Measurements from ENCODE around the gene FBXO34.

Gene FBXO34

GRCh38 chr14:55248411-55248810 lies 22.8 kb upstream of the FBXO34 start:
- no peaks in the 10 kb centered on the region for H3K4me1 ChIP-seq (ENCODE audit: control insufficient read depth, insufficient read depth, low read length)

DNA sequence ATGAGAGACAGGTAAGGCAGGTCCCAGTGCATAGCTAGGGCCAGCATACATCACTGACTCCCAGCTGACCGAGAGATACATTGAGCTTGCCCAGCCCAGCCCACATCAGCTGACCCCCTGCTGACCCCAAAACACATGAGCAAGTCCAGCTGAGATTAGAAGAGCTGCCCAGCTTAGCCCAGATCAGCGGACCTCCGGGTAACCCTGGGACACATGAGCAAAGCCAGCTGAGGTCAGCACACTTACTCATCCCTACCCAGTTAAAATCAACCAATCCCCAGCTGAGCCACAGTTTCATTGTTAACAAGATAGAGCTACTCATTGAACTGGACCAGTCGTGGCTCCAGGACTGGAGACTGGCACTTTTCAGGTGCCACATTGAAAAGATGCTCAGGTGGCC lies 21.8 kb upstream of the FBXO34 start:
- Histone ChIP-seq H3K4me3 (ENCODE audit: low read length) (no peak overlapping the region), H3K27me3 (ENCODE audit: control insufficient read depth, insufficient read depth, low read length) (no peaks in the 10 kb centered on the region), H3K36me3 (ENCODE audit: control insufficient read depth, insufficient read depth, low read length) (no peaks in the 10 kb centered on the region), H3K4me1 (ENCODE audit: control insufficient read depth, insufficient read depth, low read length) (no peaks in the 10 kb centered on the region), H3K27ac (ENCODE audit: low read depth, low read length) (no peak overlapping the region), H3K9ac (ENCODE audit: low read length) (no peak overlapping the region)

More at GRCh38 chr14:55248411-55248810, 22.8 kb upstream of the FBXO34 start:
- Histone ChIP-seq H3K27ac (ENCODE audit: low read depth, low read length) (no peak overlapping the region), H3K9ac (ENCODE audit: low read length) (no peak overlapping the region), H3K36me3 (ENCODE audit: control insufficient read depth, insufficient read depth, low read length) (no peaks in the 10 kb centered on the region), H3K4me3 (ENCODE audit: low read length) (no peak overlapping the region), H3K27me3 (ENCODE audit: control insufficient read depth, insufficient read depth, low read length) (no peaks in the 10 kb centered on the region)

- Histone ChIP-seq H3K9ac (ENCODE audit: low read length) (no peak overlapping the region), H3K4me1 (ENCODE audit: control insufficient read depth, insufficient read depth, low read length) (no peaks in the 10 kb centered on the region), H3K27ac (ENCODE audit: low read depth, low read length) (no peak overlapping the region), H3K27me3 (ENCODE audit: control insufficient read depth, insufficient read depth, low read length) (no peaks in the 10 kb centered on the region), H3K4me3 (ENCODE audit: low read length) (no peak overlapping the region), H3K36me3 (ENCODE audit: control insufficient read depth, insufficient read depth, low read length) (no peaks in the 10 kb centered on the region)
Observed at GRCh38 chr14:55253276-55253675, 17.9 kb upstream of the FBXO34 start.

DNA sequence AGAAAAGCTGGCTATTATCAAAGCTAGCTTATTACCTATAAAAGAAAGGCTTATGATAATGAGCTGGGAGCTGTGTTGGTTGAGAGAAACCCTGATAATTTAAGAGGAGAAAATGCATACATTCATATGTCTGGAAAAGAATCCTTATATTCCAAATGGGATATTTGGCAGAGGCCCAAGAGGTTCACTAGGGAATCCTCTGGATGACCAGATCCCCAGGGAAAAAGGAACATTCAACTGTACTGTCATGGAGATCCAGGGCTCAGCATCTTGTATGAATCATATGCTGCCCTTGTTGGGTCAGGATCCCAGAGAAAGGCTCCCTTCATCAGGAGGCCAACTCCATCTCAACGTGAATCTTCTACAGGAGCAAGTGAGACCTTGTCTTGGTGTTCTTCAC lies 16.6 kb upstream of the FBXO34 start:
- no peaks in the 10 kb centered on the region for H3K27me3 ChIP-seq (ENCODE audit: control insufficient read depth, insufficient read depth, low read length)
- H3K4me3 ChIP-seq (ENCODE audit: low read length), result no peak overlapping the region
- H3K9ac ChIP-seq (ENCODE audit: low read length), result no peak overlapping the region
- no peak overlapping the region for H3K27ac ChIP-seq (ENCODE audit: low read depth, low read length)
- no peaks in the 10 kb centered on the region for H3K36me3 ChIP-seq (ENCODE audit: control insufficient read depth, insufficient read depth, low read length)
- no peaks in the 10 kb centered on the region for H3K4me1 ChIP-seq (ENCODE audit: control insufficient read depth, insufficient read depth, low read length)

DNA sequence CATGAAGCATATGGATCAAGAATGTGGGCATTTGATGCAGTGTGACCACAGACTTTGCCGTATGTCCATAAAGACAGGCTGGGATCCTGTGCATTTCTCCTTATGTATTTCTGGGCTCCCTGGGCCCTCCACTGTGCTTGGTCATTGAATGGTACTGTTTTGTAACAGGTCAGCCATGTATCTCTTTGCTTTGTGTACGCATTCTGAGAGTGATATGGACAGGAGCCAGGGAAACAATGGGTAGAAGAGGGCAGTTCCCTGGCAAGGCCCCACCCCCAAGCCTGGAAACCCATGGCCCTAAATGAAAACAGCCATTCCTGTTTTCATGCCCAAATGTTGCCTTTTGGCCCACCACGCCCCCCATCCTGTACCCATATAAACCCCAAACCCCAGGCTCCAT lies 15.2 kb upstream of the FBXO34 start:
- Histone ChIP-seq H3K27me3 (ENCODE audit: control insufficient read depth, insufficient read depth, low read length) (no peaks in the 10 kb centered on the region), H3K4me1 (ENCODE audit: control insufficient read depth, insufficient read depth, low read length) (no peaks in the 10 kb centered on the region), H3K9ac (ENCODE audit: low read length) (no peak overlapping the region), H3K27ac (ENCODE audit: low read depth, low read length) (no peak overlapping the region), H3K4me3 (ENCODE audit: low read length) (no peak overlapping the region), H3K36me3 (ENCODE audit: control insufficient read depth, insufficient read depth, low read length) (no peaks in the 10 kb centered on the region)

- no peak overlapping the region for H3K9ac ChIP-seq (ENCODE audit: low read length)
- H3K4me3 ChIP-seq (ENCODE audit: low read length), result no peak overlapping the region
- H3K4me1 ChIP-seq (ENCODE audit: control insufficient read depth, insufficient read depth, low read length), result no peaks in the 10 kb centered on the region
- no peak overlapping the region for H3K27ac ChIP-seq (ENCODE audit: low read depth, low read length)
- H3K36me3 ChIP-seq (ENCODE audit: control insufficient read depth, insufficient read depth, low read length), result no peaks in the 10 kb centered on the region
- no peaks in the 10 kb centered on the region for H3K27me3 ChIP-seq (ENCODE audit: control insufficient read depth, insufficient read depth, low read length)
Observed at GRCh38 chr14:55256586-55256985, 14.6 kb upstream of the FBXO34 start.

GRCh38 chr14:55265197-55265596 lies 6.0 kb upstream of the FBXO34 start:
- H3K27ac ChIP-seq (ENCODE audit: low read depth, low read length), result no peak overlapping the region
- H3K27me3 ChIP-seq (ENCODE audit: control insufficient read depth, insufficient read depth, low read length), result no peaks in the 10 kb centered on the region
- H3K9ac ChIP-seq (ENCODE audit: low read length), result no peak overlapping the region
- H3K4me1 ChIP-seq (ENCODE audit: control insufficient read depth, insufficient read depth, low read length), result no peaks in the 10 kb centered on the region
- H3K4me3 ChIP-seq (ENCODE audit: low read length), result no peak overlapping the region
- H3K36me3 ChIP-seq (ENCODE audit: control insufficient read depth, insufficient read depth, low read length), result no peaks in the 10 kb centered on the region

GRCh38 chr14:55267820-55268219 lies 3.4 kb upstream of the FBXO34 start:
- no peaks in the 10 kb centered on the region for H3K27me3 ChIP-seq (ENCODE audit: control insufficient read depth, insufficient read depth, low read length)
- no peaks in the 10 kb centered on the region for H3K36me3 ChIP-seq (ENCODE audit: control insufficient read depth, insufficient read depth, low read length)
- no peak overlapping the region for H3K9ac ChIP-seq (ENCODE audit: low read length)
- no peak overlapping the region for H3K4me3 ChIP-seq (ENCODE audit: low read length)
- H3K27ac ChIP-seq (ENCODE audit: low read depth, low read length), result no peak overlapping the region
- peaks cover 7% of the 10 kb centered on the region for H3K4me1 ChIP-seq (ENCODE audit: control insufficient read depth, insufficient read depth, low read length)

DNA sequence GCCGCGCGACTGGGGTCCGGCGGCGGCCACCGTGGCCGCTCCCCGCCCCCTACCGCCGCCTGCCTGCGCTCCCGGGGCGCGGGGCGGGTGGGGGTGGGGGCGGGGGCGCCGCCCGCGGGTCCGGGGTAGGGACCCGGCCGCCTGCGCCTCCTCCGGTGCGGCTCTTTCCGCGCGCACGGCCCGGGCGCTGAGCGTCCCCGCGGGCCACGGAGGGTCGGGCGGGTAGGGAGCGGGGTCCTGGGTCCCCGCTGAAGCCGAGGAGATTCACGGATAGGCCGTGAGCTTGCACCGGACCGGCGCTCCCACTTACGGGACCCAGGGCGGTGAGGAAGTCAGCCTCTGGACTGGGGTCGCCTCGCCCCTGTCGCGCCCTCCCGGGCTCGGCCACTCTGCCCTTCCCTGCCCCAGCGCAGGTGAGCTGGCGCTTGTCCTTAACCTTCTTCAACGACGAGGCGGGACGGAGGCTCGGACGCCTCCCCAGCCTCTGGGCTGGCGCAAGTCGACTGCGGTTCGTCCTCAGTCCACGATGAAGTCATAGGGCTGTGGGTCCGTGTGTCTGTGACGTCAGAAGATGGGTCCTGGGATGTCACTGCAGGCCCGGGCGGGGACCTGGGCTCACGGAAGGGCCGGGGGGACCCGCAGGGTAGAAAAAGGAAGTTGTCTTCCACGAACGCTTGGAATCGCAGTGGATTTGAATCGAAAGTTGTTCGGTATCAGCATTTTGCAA lies 514 bp downstream of the FBXO34 start:
- peak overlapping the region; percentile 78 for H3K27ac ChIP-seq (ENCODE audit: low read depth, low read length)
- peak overlapping the region; percentile 99 for H3K9ac ChIP-seq (ENCODE audit: low read length)
- H3K36me3 ChIP-seq (ENCODE audit: control insufficient read depth, insufficient read depth, low read length), result no peaks in the 10 kb centered on the region
- no peaks in the 10 kb centered on the region for H3K27me3 ChIP-seq (ENCODE audit: control insufficient read depth, insufficient read depth, low read length)
- H3K4me3 ChIP-seq (ENCODE audit: low read length), result peak overlapping the region; percentile 99
- peaks cover 20% of the 10 kb centered on the region for H3K4me1 ChIP-seq (ENCODE audit: control insufficient read depth, insufficient read depth, low read length)

DNA sequence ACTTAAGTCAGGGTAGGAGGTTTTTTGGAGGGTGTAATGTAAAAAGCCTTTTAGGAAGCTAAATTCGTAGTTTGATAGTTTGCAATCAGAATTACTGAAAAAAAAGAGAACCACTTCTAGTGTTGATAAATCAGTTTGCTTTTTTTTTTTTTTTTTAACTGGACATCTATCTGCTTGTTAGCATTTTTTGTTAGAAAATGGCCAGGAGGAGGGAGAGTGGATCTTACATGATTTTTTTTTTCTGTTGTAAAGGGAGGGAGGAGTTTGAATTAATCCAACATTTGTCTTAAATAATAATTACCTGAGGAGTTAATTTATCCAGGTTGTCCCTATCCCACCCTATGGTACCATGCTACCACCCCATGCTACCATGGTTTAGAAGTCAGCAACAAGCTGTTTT lies 1.2 kb downstream of the FBXO34 start:
- no peaks in the 10 kb centered on the region for H3K27me3 ChIP-seq (ENCODE audit: control insufficient read depth, insufficient read depth, low read length)
- no peak overlapping the region for H3K27ac ChIP-seq (ENCODE audit: low read depth, low read length)
- no peaks in the 10 kb centered on the region for H3K36me3 ChIP-seq (ENCODE audit: control insufficient read depth, insufficient read depth, low read length)
- peak overlapping the region; percentile 99 for H3K9ac ChIP-seq (ENCODE audit: low read length)
- peaks cover 20% of the 10 kb centered on the region for H3K4me1 ChIP-seq (ENCODE audit: control insufficient read depth, insufficient read depth, low read length)
- peak overlapping the region; percentile 99 for H3K4me3 ChIP-seq (ENCODE audit: low read length)

DNA sequence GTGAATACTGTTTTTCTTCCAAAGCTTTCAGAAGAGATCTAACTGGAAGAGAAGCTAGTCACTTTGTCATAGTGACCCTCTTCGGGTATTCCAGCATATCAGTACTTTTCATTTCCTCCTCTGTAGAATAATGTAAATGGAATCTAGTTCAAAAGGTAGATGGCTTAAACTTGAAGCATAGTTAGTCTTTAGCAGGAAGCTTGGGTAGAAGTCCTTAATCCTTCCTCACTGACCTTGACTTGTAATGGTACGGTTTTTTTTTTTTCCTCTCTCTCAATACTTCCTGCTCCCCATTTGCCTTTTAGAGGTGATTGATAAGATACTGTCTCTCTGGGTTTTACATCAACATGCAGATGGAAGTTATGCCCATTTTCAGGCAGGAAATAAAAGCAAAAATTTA lies 1.7 kb downstream of the FBXO34 start:
- Histone ChIP-seq H3K4me1 (ENCODE audit: control insufficient read depth, insufficient read depth, low read length) (peaks cover 20% of the 10 kb centered on the region), H3K9ac (ENCODE audit: low read length) (no peak overlapping the region), H3K4me3 (ENCODE audit: low read length) (peak overlapping the region; percentile 99), H3K27ac (ENCODE audit: low read depth, low read length) (no peak overlapping the region), H3K27me3 (ENCODE audit: control insufficient read depth, insufficient read depth, low read length) (no peaks in the 10 kb centered on the region), H3K36me3 (ENCODE audit: control insufficient read depth, insufficient read depth, low read length) (no peaks in the 10 kb centered on the region)

- peaks cover 20% of the 10 kb centered on the region for H3K4me1 ChIP-seq (ENCODE audit: control insufficient read depth, insufficient read depth, low read length)
- H3K36me3 ChIP-seq (ENCODE audit: control insufficient read depth, insufficient read depth, low read length), result no peaks in the 10 kb centered on the region
- no peak overlapping the region for H3K9ac ChIP-seq (ENCODE audit: low read length)
- no peak overlapping the region for H3K27ac ChIP-seq (ENCODE audit: low read depth, low read length)
- no peak overlapping the region for H3K4me3 ChIP-seq (ENCODE audit: low read length)
- H3K27me3 ChIP-seq (ENCODE audit: control insufficient read depth, insufficient read depth, low read length), result no peaks in the 10 kb centered on the region
Observed at GRCh38 chr14:55274146-55274545, 2.9 kb downstream of the FBXO34 start.

DNA sequence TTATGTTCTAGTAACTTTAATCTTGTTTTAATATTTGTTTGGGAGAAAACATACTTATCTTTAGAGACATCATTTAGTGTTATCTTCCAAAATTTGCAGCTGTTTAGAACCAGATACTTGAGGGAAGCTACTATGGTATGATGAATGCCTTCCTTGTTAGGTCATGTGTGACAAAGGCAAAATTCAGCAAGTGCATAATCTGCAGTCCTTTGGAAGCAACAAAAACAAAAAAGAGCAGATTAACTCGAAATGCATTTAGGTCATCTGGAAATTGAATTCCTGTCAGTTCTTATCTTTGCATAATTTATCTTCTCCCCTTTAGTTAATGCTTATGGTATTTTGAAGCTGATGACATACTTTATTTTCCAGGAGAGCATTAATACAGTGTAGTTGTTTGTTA lies 3.5 kb downstream of the FBXO34 start:
- no peak overlapping the region for H3K4me3 ChIP-seq (ENCODE audit: low read length)
- peaks cover 20% of the 10 kb centered on the region for H3K4me1 ChIP-seq (ENCODE audit: control insufficient read depth, insufficient read depth, low read length)
- no peak overlapping the region for H3K27ac ChIP-seq (ENCODE audit: low read depth, low read length)

More for the DNA sequence above, 3.5 kb downstream of the FBXO34 start:
- H3K36me3 ChIP-seq (ENCODE audit: control insufficient read depth, insufficient read depth, low read length), result no peaks in the 10 kb centered on the region
- no peak overlapping the region for H3K9ac ChIP-seq (ENCODE audit: low read length)
- no peaks in the 10 kb centered on the region for H3K27me3 ChIP-seq (ENCODE audit: control insufficient read depth, insufficient read depth, low read length)
